Mucosa of descending colon (tissue), 3 donors: ENCODE measurements around the gene HLA-DMB. TPM values are rescaled to one million over a fixed set of nuclear protein-coding genes. Genes with fewer than 3 reads are reported as not detected.
A peak's percentile ranks its signal among the peaks of the same experiment; 100 is the strongest.

ENCODE experiments used
- ATAC-seq: fragments of 200-7000 bp; cut with Tn5 transposase; one replicate; pipeline ENCODE4 v1.9.1; 2020; ENCODE audit warnings: mild to moderate bottlenecking, moderate library complexity
- DNase-seq, 3 donors: peaks; one replicate each; pipeline ENCODE4 v3.0.0-alpha.2; 2020
- H3K36me3 ChIP-seq: fragments of 200-600 bp; one replicate; pipeline ENCODE4 v1.8.0; 2021; ENCODE audit warnings: low read depth, mild to moderate bottlenecking
- H3K4me1 ChIP-seq: fragments of 200-600 bp; one replicate; pipeline ENCODE4 v1.8.0; 2021; ENCODE audit warnings: low read depth, mild to moderate bottlenecking
- H3K4me3 ChIP-seq: fragments of 200-600 bp; one replicate; pipeline ENCODE4 v1.8.0; 2021; ENCODE audit warnings: mild to moderate bottlenecking
- H3K9me3 ChIP-seq: fragments of 200-600 bp; one replicate; pipeline ENCODE4 v1.8.0; 2021; ENCODE audit warnings: mild to moderate bottlenecking
- intact Hi-C, 2 donors: fragments of 100-400 bp; cut with DNase I in 1 of 2; cut with micrococcal nuclease in 1 of 2; formaldehyde crosslinking; loops; one replicate each; pipeline versions ENCODE4 v1.11.0 to v1.11.1; 2022; cut with DNase I, micrococcal nuclease
- total RNA-seq, 3 donors: library from RNA; stranded (reverse); fragmentation: NEBNext Ultra II Directional in 2 of 3; extraction: Animal tissue kit (Norgen Biotek cat#: 25700) in 2 of 3; gene quantifications; one replicate each; pipeline versions ENCODE4 v1.2.1 to v1.2.4, GENCODE V29; 2021 to 2023
- TF ChIP-seq, protein P1 (sequence below): fragments of 200-600 bp; IDR thresholded peaks from one replicate; pipeline ENCODE4 v1.8.0; 2022; ENCODE audit warnings: antibody characterized with exemption, mild to moderate bottlenecking
- donor health status: DM: no; HTN: no; CAD: no; lungs with moderate emphysema.
- donor health status: DM: no; HTN: no; CAD: no.
- donor health status: DM: no; HTN: yes; CAD: no.

The HLA-DMB gene
- total RNA-seq, 3 donors from 2014 or later = 10.8 to 27.1 (median 22.8) TPM

GRCh38 chr6:32894085-32895005, 46.5 kb downstream of the HLA-DMB start:
- intact Hi-C loops = no loop called here
- Histone ChIP-seq H3K4me1 (peaks cover 4% of the 10 kb centered on the region), H3K36me3 (no peaks in the 10 kb centered on the region), H3K4me3 (peak overlapping the region; percentile 58), H3K9me3 (no peaks in the 10 kb centered on the region)
- DNase-seq (peak; percentile 95 to 99 (median 97)), ATAC-seq (peak; percentile 99)
- TF ChIP-seq, protein P1, sequence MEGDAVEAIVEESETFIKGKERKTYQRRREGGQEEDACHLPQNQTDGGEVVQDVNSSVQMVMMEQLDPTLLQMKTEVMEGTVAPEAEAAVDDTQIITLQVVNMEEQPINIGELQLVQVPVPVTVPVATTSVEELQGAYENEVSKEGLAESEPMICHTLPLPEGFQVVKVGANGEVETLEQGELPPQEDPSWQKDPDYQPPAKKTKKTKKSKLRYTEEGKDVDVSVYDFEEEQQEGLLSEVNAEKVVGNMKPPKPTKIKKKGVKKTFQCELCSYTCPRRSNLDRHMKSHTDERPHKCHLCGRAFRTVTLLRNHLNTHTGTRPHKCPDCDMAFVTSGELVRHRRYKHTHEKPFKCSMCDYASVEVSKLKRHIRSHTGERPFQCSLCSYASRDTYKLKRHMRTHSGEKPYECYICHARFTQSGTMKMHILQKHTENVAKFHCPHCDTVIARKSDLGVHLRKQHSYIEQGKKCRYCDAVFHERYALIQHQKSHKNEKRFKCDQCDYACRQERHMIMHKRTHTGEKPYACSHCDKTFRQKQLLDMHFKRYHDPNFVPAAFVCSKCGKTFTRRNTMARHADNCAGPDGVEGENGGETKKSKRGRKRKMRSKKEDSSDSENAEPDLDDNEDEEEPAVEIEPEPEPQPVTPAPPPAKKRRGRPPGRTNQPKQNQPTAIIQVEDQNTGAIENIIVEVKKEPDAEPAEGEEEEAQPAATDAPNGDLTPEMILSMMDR = no peak

- ATAC-seq (no peak), DNase-seq (no peak)
- Histone ChIP-seq H3K36me3 (no peaks in the 10 kb centered on the region), H3K4me1 (peaks cover 4% of the 10 kb centered on the region), H3K4me3 (no peak overlapping the region), H3K9me3 (no peaks in the 10 kb centered on the region)
- TF ChIP-seq, protein P1 = no peak
- intact Hi-C loops = no loop called here
These were observed 50.0 kb downstream of the HLA-DMB start for GRCh38 chr6:32890831-32891230.

GRCh38 chr6:32889533-32889932, 51.3 kb downstream of the HLA-DMB start:
- TF ChIP-seq, protein P1 = no peak
- H3K9me3 ChIP-seq = no peaks in the 10 kb centered on the region
- intact Hi-C loops = loop anchor here in 1 of 2 donors (10.0 kb wide), 2 partner anchors 55 to 95 kb away; partner anchors contain the start of gene HLA-DMB
- ATAC-seq = no peak
- H3K4me1 ChIP-seq = peaks cover 4% of the 10 kb centered on the region
- no peaks in the 10 kb centered on the region for H3K36me3 ChIP-seq
- H3K4me3 ChIP-seq = no peak overlapping the region
- no peak for DNase-seq

GRCh38 chr6:32888576-32888975, 52.3 kb downstream of the HLA-DMB start:
- H3K4me1 ChIP-seq = peaks cover 3% of the 10 kb centered on the region
- H3K36me3 ChIP-seq = no peaks in the 10 kb centered on the region
- TF ChIP-seq, protein P1 = no peak
- H3K4me3 ChIP-seq = no peak overlapping the region
- no peaks in the 10 kb centered on the region for H3K9me3 ChIP-seq
- intact Hi-C loops = loop anchor here in 1 of 2 donors (10.0 kb wide), 2 partner anchors 56 to 96 kb away; partner anchors contain the start of gene HLA-DMB
- ATAC-seq (no peak), DNase-seq (no peak)

GRCh38 chr6:32887616-32888015, 53.2 kb downstream of the HLA-DMB start:
- Histone ChIP-seq H3K36me3 (no peaks in the 10 kb centered on the region), H3K9me3 (no peaks in the 10 kb centered on the region), H3K4me1 (no peaks in the 10 kb centered on the region), H3K4me3 (no peak overlapping the region)
- TF ChIP-seq, protein P1 = no peak
- no peak for ATAC-seq
- DNase-seq = no peak
- intact Hi-C loops = loop anchor here in 1 of 2 donors (10.0 kb wide), 2 partner anchors 57 to 97 kb away; partner anchors contain the start of gene HLA-DMB
